Ishikawa (cell line): ENCODE measurements around the gene SAMD5.

Experiments used
- CEBPB ChIP-seq: IDR thresholded peaks from 2 replicates; pipeline ENCODE4 v1.6.1; 2012
- CREB1 ChIP-seq: IDR thresholded peaks from 2 replicates; pipeline ENCODE4 v1.6.1; 2012; ENCODE audit warnings: low read depth
- EGR1 ChIP-seq: IDR thresholded peaks from 2 replicates; pipeline ENCODE4 v1.6.1; 2012
- EP300 ChIP-seq: IDR thresholded peaks from 2 replicates; pipeline ENCODE4 v1.6.1; 2012; ENCODE audit warnings: borderline replicate concordance
- FOXM1 ChIP-seq: IDR thresholded peaks from 2 replicates; pipeline ENCODE4 v1.6.1; 2012; ENCODE audit warnings: low read depth, borderline replicate concordance
- NFIC ChIP-seq: IDR thresholded peaks from 2 replicates; pipeline ENCODE4 v1.6.1; 2012
- RAD21 ChIP-seq: IDR thresholded peaks from 2 replicates; pipeline ENCODE4 v1.6.1; 2012; ENCODE audit warnings: low read depth
- TAF1 ChIP-seq: IDR thresholded peaks from 2 replicates; pipeline ENCODE4 v1.6.1; 2012; ENCODE audit warnings: low read depth, mild to moderate bottlenecking
- TCF12 ChIP-seq: IDR thresholded peaks from 2 replicates; pipeline ENCODE4 v1.6.1; 2012; ENCODE audit warnings: low read depth
- TEAD4 ChIP-seq: IDR thresholded peaks from 2 replicates; pipeline ENCODE4 v1.6.1; 2012
- YY1 ChIP-seq: IDR thresholded peaks from 2 replicates; pipeline ENCODE4 v1.6.1; 2012; ENCODE audit warnings: low read depth
- ZBTB7A ChIP-seq: IDR thresholded peaks from 2 replicates; pipeline ENCODE4 v1.6.1; 2012; ENCODE audit warnings: low read depth
- TF ChIP-seq, protein P1 (sequence below): IDR thresholded peaks from 2 replicates; pipeline ENCODE4 v1.6.1; 2012; ENCODE audit warnings: low read depth, mild to moderate bottlenecking
- TF ChIP-seq, protein P2 (sequence below): IDR thresholded peaks from 2 replicates; pipeline ENCODE4 v1.6.1; 2012
- TF ChIP-seq, protein P3 (sequence below): IDR thresholded peaks from 2 replicates; pipeline ENCODE4 v1.6.1; 2012

The SAMD5 gene

DNA sequence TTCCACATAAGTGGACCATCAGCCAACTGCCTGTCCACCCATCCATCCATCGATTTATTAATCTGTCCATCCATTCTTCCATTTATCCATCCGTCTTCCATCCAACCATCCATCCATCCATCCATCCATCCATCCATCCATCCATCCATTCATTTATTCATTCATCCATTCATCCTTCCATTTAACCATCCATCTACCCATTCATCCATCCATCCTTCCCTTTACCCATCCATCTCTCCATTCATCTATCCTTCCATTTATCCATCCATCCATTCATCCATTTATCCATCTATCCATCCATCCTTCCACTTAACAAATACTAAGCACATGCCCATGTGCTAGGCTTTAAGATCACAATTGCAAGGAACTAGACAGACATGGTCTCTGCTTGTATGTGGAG, 6.8 kb downstream of the SAMD5 start:
- TF ChIP-seq TAF1, result no peak
- no peak for TF ChIP-seq RAD21

DNA sequence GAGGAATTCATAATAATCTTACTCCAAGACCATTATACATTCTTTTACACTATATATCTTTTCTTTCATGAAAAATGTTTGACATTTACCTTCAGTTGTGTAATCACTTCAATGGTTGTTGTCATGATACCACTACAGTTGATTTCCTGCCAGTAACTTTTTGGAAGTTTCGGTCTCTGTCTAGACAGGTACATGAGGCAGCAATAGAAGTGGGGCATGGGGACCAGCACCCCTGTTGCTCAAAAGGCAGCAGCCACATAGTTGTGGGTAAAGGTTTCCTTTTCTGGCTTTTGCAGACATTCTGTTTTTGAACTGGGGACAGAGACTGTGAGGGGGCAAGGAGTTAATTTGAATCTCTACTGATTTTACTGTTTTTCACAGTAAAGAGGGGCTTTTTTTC, 14.1 kb downstream of the SAMD5 start:
- TF ChIP-seq TEAD4, result no peak

DNA sequence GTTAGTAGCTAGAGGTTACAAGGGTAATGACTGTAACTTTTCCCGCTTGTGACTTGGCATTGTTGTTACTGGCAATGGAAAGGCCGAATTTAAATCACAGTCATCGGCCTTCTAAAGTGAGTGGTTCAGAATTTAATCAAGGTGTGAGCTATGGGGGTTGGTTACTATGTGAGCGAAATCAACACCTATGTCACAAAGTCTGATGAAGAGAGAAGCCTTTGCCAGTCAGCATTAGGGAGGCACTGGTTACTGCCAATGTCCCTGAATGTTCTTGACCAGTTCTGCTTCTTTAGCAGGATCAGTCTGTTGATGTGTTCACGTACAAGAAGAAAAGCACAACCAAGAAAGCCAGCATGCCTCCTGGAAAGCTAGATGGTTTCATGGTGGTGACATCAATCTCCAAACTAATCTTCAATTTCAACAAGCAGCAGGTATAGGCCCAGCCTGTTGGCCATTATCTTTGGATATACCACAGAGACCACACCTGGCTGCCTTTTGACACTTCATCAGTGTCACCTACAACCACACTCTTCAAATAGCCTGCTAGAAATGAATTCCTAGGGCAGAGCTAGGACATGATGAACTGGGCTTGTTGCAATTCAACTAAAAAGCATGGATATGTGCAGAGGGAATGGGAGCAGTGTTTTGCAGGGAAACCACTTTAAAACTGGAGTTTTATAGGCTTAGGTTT, 17.2 kb downstream of the SAMD5 start:
- TF ChIP-seq, protein P1, sequence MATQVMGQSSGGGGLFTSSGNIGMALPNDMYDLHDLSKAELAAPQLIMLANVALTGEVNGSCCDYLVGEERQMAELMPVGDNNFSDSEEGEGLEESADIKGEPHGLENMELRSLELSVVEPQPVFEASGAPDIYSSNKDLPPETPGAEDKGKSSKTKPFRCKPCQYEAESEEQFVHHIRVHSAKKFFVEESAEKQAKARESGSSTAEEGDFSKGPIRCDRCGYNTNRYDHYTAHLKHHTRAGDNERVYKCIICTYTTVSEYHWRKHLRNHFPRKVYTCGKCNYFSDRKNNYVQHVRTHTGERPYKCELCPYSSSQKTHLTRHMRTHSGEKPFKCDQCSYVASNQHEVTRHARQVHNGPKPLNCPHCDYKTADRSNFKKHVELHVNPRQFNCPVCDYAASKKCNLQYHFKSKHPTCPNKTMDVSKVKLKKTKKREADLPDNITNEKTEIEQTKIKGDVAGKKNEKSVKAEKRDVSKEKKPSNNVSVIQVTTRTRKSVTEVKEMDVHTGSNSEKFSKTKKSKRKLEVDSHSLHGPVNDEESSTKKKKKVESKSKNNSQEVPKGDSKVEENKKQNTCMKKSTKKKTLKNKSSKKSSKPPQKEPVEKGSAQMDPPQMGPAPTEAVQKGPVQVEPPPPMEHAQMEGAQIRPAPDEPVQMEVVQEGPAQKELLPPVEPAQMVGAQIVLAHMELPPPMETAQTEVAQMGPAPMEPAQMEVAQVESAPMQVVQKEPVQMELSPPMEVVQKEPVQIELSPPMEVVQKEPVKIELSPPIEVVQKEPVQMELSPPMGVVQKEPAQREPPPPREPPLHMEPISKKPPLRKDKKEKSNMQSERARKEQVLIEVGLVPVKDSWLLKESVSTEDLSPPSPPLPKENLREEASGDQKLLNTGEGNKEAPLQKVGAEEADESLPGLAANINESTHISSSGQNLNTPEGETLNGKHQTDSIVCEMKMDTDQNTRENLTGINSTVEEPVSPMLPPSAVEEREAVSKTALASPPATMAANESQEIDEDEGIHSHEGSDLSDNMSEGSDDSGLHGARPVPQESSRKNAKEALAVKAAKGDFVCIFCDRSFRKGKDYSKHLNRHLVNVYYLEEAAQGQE, result no peak
- TF ChIP-seq TAF1 (no peak), TEAD4 (no peak)

DNA sequence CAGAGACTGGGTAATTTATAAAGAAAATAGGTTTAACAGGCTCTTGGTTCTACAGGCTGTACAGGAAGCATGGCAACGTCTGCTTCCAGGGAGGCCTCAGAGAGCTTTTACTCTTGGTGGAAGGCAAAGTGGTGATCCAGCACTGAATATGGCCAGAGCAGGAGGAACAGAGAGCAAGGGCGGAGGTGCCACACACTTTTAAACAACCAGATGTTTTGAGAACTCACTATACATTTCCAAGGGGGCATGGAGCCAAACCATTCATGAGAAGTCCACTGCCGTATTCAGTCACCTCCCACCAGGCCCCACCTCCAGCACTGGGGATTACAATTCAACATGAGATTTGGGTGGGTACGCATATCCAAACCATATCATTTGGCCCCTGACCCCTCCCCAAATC, 18.7 kb downstream of the SAMD5 start:
- TF ChIP-seq YY1, result no peak
- TF ChIP-seq, protein P1, result no peak
- TF ChIP-seq CREB1, result no peak
- no peak for TF ChIP-seq RAD21
- TF ChIP-seq FOXM1, result no peak
- TF ChIP-seq TAF1, result no peak
- TF ChIP-seq EP300, result no peak
- TF ChIP-seq, protein P2, sequence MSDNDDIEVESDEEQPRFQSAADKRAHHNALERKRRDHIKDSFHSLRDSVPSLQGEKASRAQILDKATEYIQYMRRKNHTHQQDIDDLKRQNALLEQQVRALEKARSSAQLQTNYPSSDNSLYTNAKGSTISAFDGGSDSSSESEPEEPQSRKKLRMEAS, result no peak
- TF ChIP-seq, protein P3, sequence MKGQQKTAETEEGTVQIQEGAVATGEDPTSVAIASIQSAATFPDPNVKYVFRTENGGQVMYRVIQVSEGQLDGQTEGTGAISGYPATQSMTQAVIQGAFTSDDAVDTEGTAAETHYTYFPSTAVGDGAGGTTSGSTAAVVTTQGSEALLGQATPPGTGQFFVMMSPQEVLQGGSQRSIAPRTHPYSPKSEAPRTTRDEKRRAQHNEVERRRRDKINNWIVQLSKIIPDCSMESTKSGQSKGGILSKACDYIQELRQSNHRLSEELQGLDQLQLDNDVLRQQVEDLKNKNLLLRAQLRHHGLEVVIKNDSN, result no peak

GRCh38 chr6:147528511-147529145, 20.1 kb downstream of the SAMD5 start:
- no peak for TF ChIP-seq TCF12
- TF ChIP-seq NFIC, result no peak
- no peak for TF ChIP-seq TAF1
- no peak for TF ChIP-seq YY1
- TF ChIP-seq TEAD4, result no peak
- TF ChIP-seq FOXM1, result no peak
- TF ChIP-seq, protein P1, result no peak
- TF ChIP-seq CEBPB, result no peak
- TF ChIP-seq EP300, result no peak
- TF ChIP-seq CREB1, result no peak
- TF ChIP-seq ZBTB7A, result no peak
- TF ChIP-seq EGR1, result no peak
- TF ChIP-seq, protein P2, result no peak
- TF ChIP-seq, protein P3, result no peak
- TF ChIP-seq RAD21, result no peak
